Measurements from ENCODE around the gene LARP4B. TPM values are rescaled to one million over a fixed set of nuclear protein-coding genes. Genes with fewer than 3 reads are reported as not detected.

The LARP4B gene
- total RNA-seq, 1 experiment from 2014 or later: 122 TPM

GRCh38 chr10:778626-779330, 152.7 kb downstream of the LARP4B start:
- POLR2A ChIA-PET: no interaction called here
- no peak for DNase-seq (ENCODE audit: low read depth, low spot score)
- no peak for ATAC-seq
- Histone ChIP-seq H4K20me1 (ENCODE audit: insufficient read depth) (no peaks in the 10 kb centered on the region), H3K9me3 (ENCODE audit: control insufficient read depth in 1 of 2, insufficient read depth in 1 of 2, low read depth in 1 of 2, low read length in 2 of 2) (no peaks in the 10 kb centered on the region), H3K27me3 (ENCODE audit: insufficient read depth, low read length) (peaks cover 3% of the 10 kb centered on the region; the same call in 1 of the 2 replicates), H2AFZ (ENCODE audit: low read depth, low read length, poor library complexity, severe bottlenecking) (no peak overlapping the region), H3K36me3 (ENCODE audit: control insufficient read depth in 1 of 2, insufficient read depth in 2 of 2, low read length in 2 of 2) (no peaks in the 10 kb centered on the region), H3K4me3 (replicated peaks in 1 of 2; ENCODE audit: low read depth in 1 of 2, low read length in 2 of 2) (no peak overlapping the region), H3K9me2 (ENCODE audit: insufficient read depth) (no peaks in the 10 kb centered on the region), H3K9ac (ENCODE audit: low read length) (no peak overlapping the region), H3K27ac (ENCODE audit: low read depth, low read length) (no peak overlapping the region), H3K4me2 (ENCODE audit: low read length) (no peak overlapping the region), H3K4me1 (ENCODE audit: control insufficient read depth in 1 of 2, insufficient read depth in 2 of 2, low read length in 2 of 2) (peaks cover 5 to 15% of the 10 kb centered on the region in 2 experiments; a peak in 3 of 4 replicates), H3K79me2 (ENCODE audit: insufficient read depth, low read length) (no peaks in the 10 kb centered on the region)
- intact Hi-C loops (cut with micrococcal nuclease): no loop called here
- no TSS peak for BruUV-seq (replicated peaks)
- CTCF ChIA-PET: no interaction called here
- RAD21 ChIA-PET (ENCODE audit: low non-redundant PET in 1 of 2, low total read pairs in 2 of 2, uncharacterized antibody in 2 of 2, unreplicated experiment in 2 of 2): no interaction called here
- no peak for TF ChIP-seq EZH2phosphoT487 (IDR thresholded peaks at IDR 0.05; ENCODE audit: borderline replicate concordance)

DNA sequence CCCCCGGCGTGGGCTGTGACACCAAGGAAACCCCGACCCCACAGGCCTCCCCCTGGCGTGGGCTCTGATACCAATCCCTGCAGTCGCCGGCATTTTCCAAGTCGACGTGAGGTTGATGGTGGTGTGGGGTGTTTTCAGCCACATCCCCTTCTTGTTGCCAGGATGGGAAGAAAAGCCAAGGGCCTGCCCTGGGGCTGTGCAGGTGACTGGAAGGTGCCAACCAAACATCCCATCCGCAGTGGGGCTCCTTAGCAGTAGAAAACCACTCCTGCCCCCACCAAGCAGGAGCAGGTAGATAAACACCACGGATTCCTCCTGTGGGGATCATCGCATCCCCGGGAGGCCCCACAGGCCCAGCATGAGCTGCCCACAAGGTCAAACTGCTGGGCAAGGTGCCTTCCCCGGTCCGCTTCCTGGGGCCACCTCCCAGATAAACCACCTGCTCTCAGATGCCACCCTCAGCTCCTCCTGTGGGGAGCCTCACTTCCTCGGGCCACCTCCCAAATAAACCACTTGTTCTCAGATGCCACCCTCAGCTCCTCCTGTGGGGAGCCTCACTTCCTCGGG, 153.5 kb downstream of the LARP4B start:
- no peak for ATAC-seq
- CTCF ChIA-PET: no interaction called here
- intact Hi-C loops (cut with micrococcal nuclease): no loop called here
- TF ChIP-seq RAD21 (IDR thresholded peaks at IDR 0.05; ENCODE audit: low read depth) (no peak), EZH2 (IDR thresholded peaks at IDR 0.05) (no peak), SP1 (IDR thresholded peaks at IDR 0.05; ENCODE audit: low read depth) (no peak), CBX3 (IDR thresholded peaks at IDR 0.05; ENCODE audit: low read depth) (no peak), EGR1 (IDR thresholded peaks at IDR 0.05; ENCODE audit: low read depth) (no peak), REST (IDR thresholded peaks at IDR 0.05; ENCODE audit: low read depth) (no peak), ELF1 (IDR thresholded peaks at IDR 0.05; ENCODE audit: borderline replicate concordance, low read depth) (no peak), ZNF274 (IDR thresholded peaks at IDR 0.05; ENCODE audit: low read depth, low read length) (no peak)
- TF ChIP-seq, protein P1, sequence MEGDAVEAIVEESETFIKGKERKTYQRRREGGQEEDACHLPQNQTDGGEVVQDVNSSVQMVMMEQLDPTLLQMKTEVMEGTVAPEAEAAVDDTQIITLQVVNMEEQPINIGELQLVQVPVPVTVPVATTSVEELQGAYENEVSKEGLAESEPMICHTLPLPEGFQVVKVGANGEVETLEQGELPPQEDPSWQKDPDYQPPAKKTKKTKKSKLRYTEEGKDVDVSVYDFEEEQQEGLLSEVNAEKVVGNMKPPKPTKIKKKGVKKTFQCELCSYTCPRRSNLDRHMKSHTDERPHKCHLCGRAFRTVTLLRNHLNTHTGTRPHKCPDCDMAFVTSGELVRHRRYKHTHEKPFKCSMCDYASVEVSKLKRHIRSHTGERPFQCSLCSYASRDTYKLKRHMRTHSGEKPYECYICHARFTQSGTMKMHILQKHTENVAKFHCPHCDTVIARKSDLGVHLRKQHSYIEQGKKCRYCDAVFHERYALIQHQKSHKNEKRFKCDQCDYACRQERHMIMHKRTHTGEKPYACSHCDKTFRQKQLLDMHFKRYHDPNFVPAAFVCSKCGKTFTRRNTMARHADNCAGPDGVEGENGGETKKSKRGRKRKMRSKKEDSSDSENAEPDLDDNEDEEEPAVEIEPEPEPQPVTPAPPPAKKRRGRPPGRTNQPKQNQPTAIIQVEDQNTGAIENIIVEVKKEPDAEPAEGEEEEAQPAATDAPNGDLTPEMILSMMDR (IDR thresholded peaks at IDR 0.05 in 2 of 3, conservative IDR thresholded peaks at IDR 0.05 in 1 of 3; ENCODE audit: borderline replicate concordance in 1 of 3, insufficient read depth in 1 of 3, low read depth in 2 of 3, low read length in 2 of 3): no peak
- TF ChIP-seq, protein P2, sequence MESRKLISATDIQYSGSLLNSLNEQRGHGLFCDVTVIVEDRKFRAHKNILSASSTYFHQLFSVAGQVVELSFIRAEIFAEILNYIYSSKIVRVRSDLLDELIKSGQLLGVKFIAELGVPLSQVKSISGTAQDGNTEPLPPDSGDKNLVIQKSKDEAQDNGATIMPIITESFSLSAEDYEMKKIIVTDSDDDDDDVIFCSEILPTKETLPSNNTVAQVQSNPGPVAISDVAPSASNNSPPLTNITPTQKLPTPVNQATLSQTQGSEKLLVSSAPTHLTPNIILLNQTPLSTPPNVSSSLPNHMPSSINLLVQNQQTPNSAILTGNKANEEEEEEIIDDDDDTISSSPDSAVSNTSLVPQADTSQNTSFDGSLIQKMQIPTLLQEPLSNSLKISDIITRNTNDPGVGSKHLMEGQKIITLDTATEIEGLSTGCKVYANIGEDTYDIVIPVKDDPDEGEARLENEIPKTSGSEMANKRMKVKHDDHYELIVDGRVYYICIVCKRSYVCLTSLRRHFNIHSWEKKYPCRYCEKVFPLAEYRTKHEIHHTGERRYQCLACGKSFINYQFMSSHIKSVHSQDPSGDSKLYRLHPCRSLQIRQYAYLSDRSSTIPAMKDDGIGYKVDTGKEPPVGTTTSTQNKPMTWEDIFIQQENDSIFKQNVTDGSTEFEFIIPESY (IDR thresholded peaks at IDR 0.05; ENCODE audit: extremely low read depth, insufficient replicate concordance, low read length): no peak

More for the DNA sequence above, 153.5 kb downstream of the LARP4B start:
- H3K4me1 ChIP-seq (ENCODE audit: control insufficient read depth in 1 of 2, insufficient read depth in 2 of 2, low read length in 2 of 2): peaks cover 5 to 15% of the 10 kb centered on the region in 2 experiments; a peak in 3 of 4 replicates
- no peaks in the 10 kb centered on the region for H3K79me2 ChIP-seq (ENCODE audit: insufficient read depth, low read length)
- H3K9ac ChIP-seq (ENCODE audit: low read length): no peak overlapping the region
- no peak overlapping the region for H2AFZ ChIP-seq (ENCODE audit: low read depth, low read length, poor library complexity, severe bottlenecking)
- H3K27me3 ChIP-seq (ENCODE audit: insufficient read depth, low read length): peaks cover 3% of the 10 kb centered on the region; the same call in 1 of the 2 replicates
- no peaks in the 10 kb centered on the region for H3K9me3 ChIP-seq (ENCODE audit: control insufficient read depth in 1 of 2, insufficient read depth in 1 of 2, low read depth in 1 of 2, low read length in 2 of 2)
- DNase-seq (ENCODE audit: low read depth, low spot score): no peak
- no peaks in the 10 kb centered on the region for H3K9me2 ChIP-seq (ENCODE audit: insufficient read depth)
- H4K20me1 ChIP-seq (ENCODE audit: insufficient read depth): no peaks in the 10 kb centered on the region
- no peak overlapping the region for H3K4me2 ChIP-seq (ENCODE audit: low read length)
- POLR2A ChIA-PET: no interaction called here
- BruUV-seq (replicated peaks): no TSS peak
- no peak overlapping the region for H3K27ac ChIP-seq (ENCODE audit: low read depth, low read length)
- H3K36me3 ChIP-seq (ENCODE audit: control insufficient read depth in 1 of 2, insufficient read depth in 2 of 2, low read length in 2 of 2): no peaks in the 10 kb centered on the region
- H3K4me3 ChIP-seq (replicated peaks in 1 of 2; ENCODE audit: low read depth in 1 of 2, low read length in 2 of 2): no peak overlapping the region
- RAD21 ChIA-PET (ENCODE audit: low non-redundant PET in 1 of 2, low total read pairs in 2 of 2, uncharacterized antibody in 2 of 2, unreplicated experiment in 2 of 2): no interaction called here

All from HCT116 (cell line).